Panc1 (cell line): ENCODE measurements around the gene CCNI.

ENCODE experiments used
- CTCF ChIP-seq: fragments of 450-650 bp; IDR thresholded peaks from 2 replicates; pipeline ENCODE4 v1.5.1; 2017; ENCODE audit warnings: mild to moderate bottlenecking
- POLR2AphosphoS5 ChIP-seq: IDR thresholded peaks from 2 replicates; pipeline ENCODE4 v1.6.1; 2012; ENCODE audit warnings: mild to moderate bottlenecking, low read depth, low read length, moderate library complexity
- SIN3A ChIP-seq: IDR thresholded peaks from 2 replicates; pipeline ENCODE4 v1.6.1; 2012; ENCODE audit warnings: low read depth, mild to moderate bottlenecking, low read length, moderate library complexity, borderline replicate concordance; ENCODE audit not compliant: insufficient read depth
- TCF7L2 ChIP-seq: IDR thresholded peaks from 2 replicates; pipeline ENCODE4 v1.6.1; 2011; ENCODE audit warnings: mild to moderate bottlenecking, low read depth, low read length, inconsistent platforms
- TF ChIP-seq, protein P1 (sequence below), 2 experiments: IDR thresholded peaks; 2 replicates each; pipeline ENCODE4 v1.6.1; 2011 to 2012; ENCODE audit warnings: low read depth in 2 of 2, control low read depth in 1 of 2, low read length in 1 of 2, mild to moderate bottlenecking in 1 of 2, moderate library complexity in 1 of 2; ENCODE audit not compliant: insufficient read depth in 1 of 2

DNA sequence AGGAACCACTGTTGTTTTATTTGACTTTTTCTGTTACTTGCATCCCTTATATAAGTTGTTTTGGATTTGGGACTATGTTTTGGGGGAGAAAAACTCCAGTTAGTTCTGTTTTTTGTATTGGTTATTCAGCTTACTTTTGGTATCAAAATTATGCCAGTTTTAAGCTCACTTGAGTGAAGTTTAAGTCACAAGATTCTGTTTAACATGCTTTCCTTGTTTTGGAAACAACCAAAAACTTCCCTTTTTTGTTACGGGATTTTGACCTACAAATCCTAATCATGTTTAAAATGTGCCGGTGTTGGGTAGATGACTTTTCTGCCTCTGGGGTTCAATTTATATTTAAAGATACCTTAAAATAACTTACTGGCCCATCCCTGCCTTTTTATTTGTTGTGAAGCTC is 36.0 kb downstream of the CCNI start:
- no peak for TF ChIP-seq CTCF
- TF ChIP-seq SIN3A, result no peak
- no peak for TF ChIP-seq POLR2AphosphoS5
- TF ChIP-seq, protein P1, sequence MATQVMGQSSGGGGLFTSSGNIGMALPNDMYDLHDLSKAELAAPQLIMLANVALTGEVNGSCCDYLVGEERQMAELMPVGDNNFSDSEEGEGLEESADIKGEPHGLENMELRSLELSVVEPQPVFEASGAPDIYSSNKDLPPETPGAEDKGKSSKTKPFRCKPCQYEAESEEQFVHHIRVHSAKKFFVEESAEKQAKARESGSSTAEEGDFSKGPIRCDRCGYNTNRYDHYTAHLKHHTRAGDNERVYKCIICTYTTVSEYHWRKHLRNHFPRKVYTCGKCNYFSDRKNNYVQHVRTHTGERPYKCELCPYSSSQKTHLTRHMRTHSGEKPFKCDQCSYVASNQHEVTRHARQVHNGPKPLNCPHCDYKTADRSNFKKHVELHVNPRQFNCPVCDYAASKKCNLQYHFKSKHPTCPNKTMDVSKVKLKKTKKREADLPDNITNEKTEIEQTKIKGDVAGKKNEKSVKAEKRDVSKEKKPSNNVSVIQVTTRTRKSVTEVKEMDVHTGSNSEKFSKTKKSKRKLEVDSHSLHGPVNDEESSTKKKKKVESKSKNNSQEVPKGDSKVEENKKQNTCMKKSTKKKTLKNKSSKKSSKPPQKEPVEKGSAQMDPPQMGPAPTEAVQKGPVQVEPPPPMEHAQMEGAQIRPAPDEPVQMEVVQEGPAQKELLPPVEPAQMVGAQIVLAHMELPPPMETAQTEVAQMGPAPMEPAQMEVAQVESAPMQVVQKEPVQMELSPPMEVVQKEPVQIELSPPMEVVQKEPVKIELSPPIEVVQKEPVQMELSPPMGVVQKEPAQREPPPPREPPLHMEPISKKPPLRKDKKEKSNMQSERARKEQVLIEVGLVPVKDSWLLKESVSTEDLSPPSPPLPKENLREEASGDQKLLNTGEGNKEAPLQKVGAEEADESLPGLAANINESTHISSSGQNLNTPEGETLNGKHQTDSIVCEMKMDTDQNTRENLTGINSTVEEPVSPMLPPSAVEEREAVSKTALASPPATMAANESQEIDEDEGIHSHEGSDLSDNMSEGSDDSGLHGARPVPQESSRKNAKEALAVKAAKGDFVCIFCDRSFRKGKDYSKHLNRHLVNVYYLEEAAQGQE (IDR thresholded peaks at IDR 0.05; ENCODE audit: insufficient read depth in 1 of 2, low read depth in 2 of 2, low read length in 1 of 2), result no peak
- TF ChIP-seq TCF7L2, result no peak
